ENCODE results near the gene CRKL. TPM values are rescaled to one million over a fixed set of nuclear protein-coding genes. Genes with fewer than 3 reads are reported as not detected.
A peak's percentile ranks its signal among the peaks of the same experiment; 100 is the strongest.

Gene CRKL
- polyA plus RNA-seq, 2 of the 4 experiments (the other 2 are of a cell fraction) = 21.4 to 22.8 TPM

- ATAC-seq = peak in 1 of 2 experiments; percentile 59; a peak in 5 of 6 replicates
- POLR2A ChIA-PET = interaction anchor here (0.8 to 1.4 kb wide), 7 partner anchors 19 to 117 kb away, joined by 3 to 22 read pairs (median 3); partner anchors contain the start of genes LZTR1 and THAP7
- no peak for DNase-seq (ENCODE audit: low read depth in 1 of 2, low spot score in 1 of 2)
- Histone ChIP-seq H3K4me2 (no peak overlapping the region), H3K4me1 (peaks cover 6% of the 10 kb centered on the region), H3K4me3 (no peak overlapping the region), H3K9me3 (no peaks in the 10 kb centered on the region), H3K27ac (peak overlapping the region in 1 of 2 experiments; percentile 83; a peak in 3 of 6 replicates)
- CTCF ChIA-PET = interaction anchor here (0.7 to 3.4 kb wide), 46 partner anchors 9 to 218 kb away, joined by 3 to 35 read pairs (median 5); partner anchors contain the start of gene CRKL
- no peak for FAIRE-seq
- 69% methylated on average over 8 of the region's 8 CpGs for WGBS (ENCODE audit: missing lambda C conversion rate)
- TF ChIP-seq SMC3 (IDR thresholded peaks at IDR 0.05) = no peak
- no peak for TF ChIP-seq E2F6 (IDR thresholded peaks at IDR 0.05; ENCODE audit: borderline replicate concordance, low read depth)
- TF ChIP-seq KDM1A (IDR thresholded peaks at IDR 0.05; ENCODE audit: low read depth) = no peak
- no peak for TF ChIP-seq USF2 (IDR thresholded peaks at IDR 0.05)
- TF ChIP-seq HDAC2 (IDR thresholded peaks at IDR 0.05) = no peak
- TF ChIP-seq CEBPB (IDR thresholded peaks at IDR 0.05) = no peak
- no peak for TF ChIP-seq BHLHE40 (IDR thresholded peaks at IDR 0.05; ENCODE audit: low read depth, low read length)
- no peak for TF ChIP-seq CHD2 (IDR thresholded peaks at IDR 0.05; ENCODE audit: low read length, partially characterized antibody)
- TF ChIP-seq HMGXB4 (CRISPR knock-in tag; IDR thresholded peaks at IDR 0.05; ENCODE audit: borderline replicate concordance) = no peak
- no peak for TF ChIP-seq ZFP36 (IDR thresholded peaks at IDR 0.05; ENCODE audit: borderline replicate concordance, partially characterized antibody)
- no peak for TF ChIP-seq JUNB (IDR thresholded peaks at IDR 0.05)
- no peak for TF ChIP-seq GATA3 (IDR thresholded peaks at IDR 0.05; ENCODE audit: borderline replicate concordance)
- TF ChIP-seq BCL3 (IDR thresholded peaks at IDR 0.05) = no peak
- no peak for TF ChIP-seq MYC (IDR thresholded peaks at IDR 0.05; ENCODE audit: borderline replicate concordance, low read length)
- no peak for TF ChIP-seq ESRRA (IDR thresholded peaks at IDR 0.05; ENCODE audit: borderline replicate concordance, low read length)
- no peak for TF ChIP-seq FOSB (CRISPR knock-in tag; IDR thresholded peaks at IDR 0.05)
- TF ChIP-seq RNF2 (IDR thresholded peaks at IDR 0.05; ENCODE audit: borderline replicate concordance, low read depth) = no peak
- TF ChIP-seq HOXB5 (CRISPR knock-in tag; IDR thresholded peaks at IDR 0.05) = no peak
- TF ChIP-seq MAX (IDR thresholded peaks at IDR 0.05) = no peak
- TF ChIP-seq NFE2L2 (conservative IDR thresholded peaks at IDR 0.05; ENCODE audit: low read length) = no peak
Observed at GRCh38 chr22:20885017-20885556, 32.1 kb upstream of the CRKL start.

- WGBS (ENCODE audit: missing lambda C conversion rate) = 14% methylated on average over 10 of the region's 10 CpGs
- POLR2A ChIA-PET = interaction anchor here (0.8 to 1.4 kb wide), 7 partner anchors 18 to 117 kb away, joined by 3 to 22 read pairs (median 3); partner anchors contain the start of genes LZTR1 and THAP7
- Histone ChIP-seq H3K4me1 (peaks cover 6% of the 10 kb centered on the region), H3K9me3 (no peaks in the 10 kb centered on the region), H3K27ac (peak overlapping the region; percentile 75 to 83), H3K4me2 (peak overlapping the region; percentile 76), H3K4me3 (no peak overlapping the region)
- CTCF ChIA-PET = interaction anchor here (0.6 to 3.4 kb wide), 67 partner anchors 8 to 761 kb away, joined by 3 to 35 read pairs (median 4); partner anchors contain the start of genes CRKL and LZTR1
- DNase-seq (ENCODE audit: low read depth in 1 of 2, low spot score in 1 of 2) = peak; percentile 83 to 85
- FAIRE-seq = no peak
- ATAC-seq = peak; percentile 99 to 100
- TF ChIP-seq ZNF302 (CRISPR knock-in tag; IDR thresholded peaks at IDR 0.05) (no peak), FOSL2 (IDR thresholded peaks at IDR 0.05) (no peak), FOSL2 (CRISPR knock-in tag; IDR thresholded peaks at IDR 0.05) (no peak), HOXB5 (CRISPR knock-in tag; IDR thresholded peaks at IDR 0.05) (no peak), E2F6 (IDR thresholded peaks at IDR 0.05; ENCODE audit: borderline replicate concordance, low read depth) (no peak), RAD21 (conservative IDR thresholded peaks at IDR 0.05 in 1 of 2, IDR thresholded peaks at IDR 0.05 in 1 of 2) (peak; percentile 85 to 92), NR3C1 (IDR thresholded peaks at IDR 0.05) (no peak), MAX (IDR thresholded peaks at IDR 0.05) (no peak), MAFK (IDR thresholded peaks at IDR 0.05; ENCODE audit: partially characterized antibody) (peak; percentile 41), EHF (CRISPR knock-in tag; IDR thresholded peaks at IDR 0.05) (no peak), JUN (IDR thresholded peaks at IDR 0.05) (no peak), ATOH8 (CRISPR knock-in tag; IDR thresholded peaks at IDR 0.05; ENCODE audit: low read depth) (no peak), TP53 (CRISPR knock-in tag; IDR thresholded peaks at IDR 0.05) (no peak), CEBPB (IDR thresholded peaks at IDR 0.05) (no peak)
Observed at GRCh38 chr22:20885557-20886323, 31.5 kb upstream of the CRKL start.

All from A549 (cell line).